Left colon (tissue), 2 donors: ENCODE measurements around the gene TMEM253. TPM values are rescaled to one million over a fixed set of nuclear protein-coding genes. Genes with fewer than 3 reads are reported as not detected.

Experiments
- ATAC-seq: fragments of 200-7000 bp; cut with Tn5 transposase; one replicate; pipeline ENCODE4 v1.9.1; 2020; ENCODE audit warnings: mild to moderate bottlenecking, moderate library complexity
- DNase-seq, 2 donors: peaks; one replicate each; pipeline ENCODE4 v3.0.0-alpha.2; 2020
- intact Hi-C, 2 donors: fragments of 100-400 bp; cut with DNase I in 1 of 2; cut with micrococcal nuclease in 1 of 2; formaldehyde crosslinking; loops; one replicate each; pipeline versions ENCODE4 v1.11.2 to v1.14.0; 2022; cut with DNase I, micrococcal nuclease
- total RNA-seq, 2 donors: library from RNA; stranded (reverse); fragmentation: NEBNext Ultra II Directional; extraction: Animal tissue kit (Norgen Biotek cat#: 25700); gene quantifications; one replicate each; pipeline ENCODE4 v1.2.1, GENCODE V29; 2021
- donor health status: DM: no; HTN: no; CAD: no.
- donor health status: DM: yes; HTN: yes; CAD: no.

Gene TMEM253
- total RNA-seq, 2 donors from 2014 or later = 37.5 to 46.8 TPM

DNA sequence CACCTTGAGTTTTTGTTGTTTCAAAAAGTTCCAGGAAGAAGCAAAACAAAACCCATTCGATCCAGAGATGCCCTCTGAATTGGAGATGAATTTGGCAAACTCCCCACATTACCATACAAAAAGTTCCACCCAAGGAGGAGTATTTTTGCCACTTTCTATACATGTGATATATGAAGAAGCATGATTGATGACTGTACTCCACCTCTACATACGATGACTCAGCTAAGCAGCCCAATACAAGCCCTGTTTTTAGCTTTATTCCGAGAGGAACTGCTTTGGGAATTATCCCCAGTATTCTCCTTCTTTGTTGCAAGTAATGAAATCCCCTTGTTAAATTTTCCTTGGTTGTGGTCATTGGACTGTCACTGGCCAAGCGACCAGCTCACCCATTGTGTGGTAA, 11.4 kb downstream of the TMEM253 start:
- DNase-seq (no peak), ATAC-seq (no peak)
- intact Hi-C loops = no loop called here

GRCh38 chr14:21113369-21113768, 12.5 kb downstream of the TMEM253 start:
- DNase-seq = no peak
- no peak for ATAC-seq
- intact Hi-C loops = no loop called here

GRCh38 chr14:21118933-21119332, 18.1 kb downstream of the TMEM253 start:
- ATAC-seq = no peak
- intact Hi-C loops = no loop called here

GRCh38 chr14:21120686-21121085, 19.8 kb downstream of the TMEM253 start:
- no peak for ATAC-seq
- intact Hi-C loops = no loop called here
- no peak for DNase-seq

More at GRCh38 chr14:21118933-21119332, 18.1 kb downstream of the TMEM253 start:
- no peak for DNase-seq

DNA sequence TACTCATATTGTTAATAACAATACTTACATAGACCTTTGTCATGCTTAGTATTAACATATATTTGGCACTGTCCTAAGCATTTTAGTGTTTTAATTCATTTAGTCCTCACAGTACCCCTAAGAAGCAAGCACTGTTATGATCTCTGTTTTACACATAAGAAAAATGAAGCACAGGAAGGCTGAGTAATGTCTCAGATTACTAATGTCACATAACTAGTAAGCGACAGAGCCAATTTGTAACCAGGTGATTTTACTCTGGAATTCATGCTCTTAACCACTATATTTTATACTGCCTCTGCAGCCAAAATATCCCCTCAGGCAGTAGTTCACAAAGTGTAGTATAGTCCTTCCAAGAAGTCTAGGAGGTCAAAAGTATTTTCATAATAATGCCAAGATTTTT, 20.3 kb downstream of the TMEM253 start:
- intact Hi-C loops = no loop called here
- ATAC-seq (no peak), DNase-seq (no peak)

- ATAC-seq = no peak
Observed at GRCh38 chr14:21123429-21123828, 22.6 kb downstream of the TMEM253 start.

GRCh38 chr14:21133901-21134300, 33.0 kb downstream of the TMEM253 start:
- intact Hi-C loops = no loop called here
- no peak for ATAC-seq
- no peak for DNase-seq

More at GRCh38 chr14:21123429-21123828, 22.6 kb downstream of the TMEM253 start:
- DNase-seq = no peak
- intact Hi-C loops = no loop called here

DNA sequence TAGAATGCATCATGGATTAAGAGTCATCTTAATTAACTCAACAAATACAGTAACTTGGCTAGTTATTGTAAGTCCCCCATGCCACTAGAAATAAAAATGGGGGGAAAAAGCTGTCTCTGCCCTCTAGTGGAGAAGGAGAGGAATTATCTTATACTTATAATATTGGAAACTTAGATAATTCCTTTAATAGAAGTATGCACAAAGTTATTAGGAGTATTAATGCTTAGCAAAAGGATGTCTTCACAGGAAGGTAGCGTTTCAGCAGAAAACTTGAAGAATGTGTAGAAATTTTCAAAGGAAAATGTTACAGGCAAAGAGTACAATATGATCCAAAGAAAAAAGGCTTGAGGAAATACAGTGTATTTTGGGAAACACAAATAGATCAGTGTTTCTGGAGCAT, 35.2 kb downstream of the TMEM253 start:
- DNase-seq = no peak
- intact Hi-C loops = no loop called here
- ATAC-seq = no peak

GRCh38 chr14:21142357-21142756, 41.5 kb downstream of the TMEM253 start:
- ATAC-seq (no peak), DNase-seq (no peak)
- intact Hi-C loops = no loop called here

GRCh38 chr14:21145437-21145836, 44.6 kb downstream of the TMEM253 start:
- no peak for DNase-seq
- intact Hi-C loops = no loop called here
- ATAC-seq = no peak

DNA sequence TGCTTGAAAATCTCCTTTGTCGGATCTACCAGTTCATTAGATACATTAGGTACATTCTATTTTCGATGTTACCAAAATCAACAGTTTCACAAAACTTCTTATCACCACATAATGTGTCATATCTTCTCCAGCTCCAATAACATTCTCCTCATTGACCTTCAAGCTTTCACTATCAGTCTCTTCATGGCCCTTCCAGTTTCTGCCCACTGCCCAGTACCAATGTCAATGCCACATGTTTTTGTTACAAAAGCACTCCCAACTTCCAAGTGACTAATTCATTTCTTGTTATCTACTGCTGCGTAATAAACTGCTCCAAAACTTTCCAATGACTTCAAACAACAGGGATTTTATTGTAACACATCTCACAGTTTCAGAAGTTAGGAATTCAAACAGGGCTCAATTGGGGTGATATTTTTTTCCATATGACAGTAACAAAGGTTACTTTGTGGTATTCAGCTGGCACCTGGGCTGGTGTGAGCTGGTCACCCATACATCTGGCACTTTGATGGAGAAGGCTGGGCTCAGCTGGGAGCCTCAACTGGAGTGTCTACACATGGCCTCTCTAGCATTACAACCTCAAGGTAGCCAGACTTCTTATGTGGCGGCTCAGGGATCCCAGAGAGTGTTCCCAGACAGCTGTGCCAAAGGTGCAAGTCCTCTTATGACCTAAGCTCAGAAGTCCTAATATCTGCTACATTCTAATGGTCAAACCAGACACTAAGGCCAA, 48.9 kb downstream of the TMEM253 start:
- no peak for DNase-seq
- intact Hi-C loops = no loop called here
- ATAC-seq = no peak

Other genes with a start within 250 kb of the TMEM253 start
- gene RNASE3, start 209.7 kb upstream of the TMEM253 start, total RNA-seq = not detected
- under 1 TPM in 1 of 2 donors, not detected in 1; 0.47 TPM for gene RNASE2, start 145.6 kb upstream of the TMEM253 start, total RNA-seq
- 10 to 100 TPM; 48.4 to 65.1 TPM for gene METTL17, start 111.1 kb upstream of the TMEM253 start, total RNA-seq
- gene SLC39A2, start 101.8 kb upstream of the TMEM253 start, total RNA-seq = under 1 TPM; 0.61 to 0.92 TPM
- 100 to 1,000 TPM; 135 to 140 TPM for gene NDRG2, start 76.0 kb upstream of the TMEM253 start, total RNA-seq
- gene TPPP2, start 70.8 kb upstream of the TMEM253 start, total RNA-seq = under 1 TPM; 0.28 to 0.58 TPM
- gene RNASE13, start 66.3 kb upstream of the TMEM253 start, total RNA-seq = not detected
- under 1 TPM in 1 of 2 donors, not detected in 1; 0.31 TPM for gene RNASE7, start 58.7 kb upstream of the TMEM253 start, total RNA-seq
- not detected for gene RNASE8, start 43.2 kb upstream of the TMEM253 start, total RNA-seq
- 10 to 100 TPM; 37.2 to 40.8 TPM for gene ARHGEF40, start 30.8 kb upstream of the TMEM253 start, total RNA-seq
- gene ZNF219, start 2.4 kb upstream of the TMEM253 start, total RNA-seq = 10 to 100 TPM; 51.1 to 53.7 TPM
- not detected for gene OR5AU1, start 55.0 kb downstream of the TMEM253 start, total RNA-seq
- 100 to 1,000 TPM; 251 to 271 TPM for gene HNRNPC, start 168.4 kb downstream of the TMEM253 start, total RNA-seq
- gene RPGRIP1, start 179.0 kb downstream of the TMEM253 start, total RNA-seq = under 1 TPM in 1 of 2 donors, not detected in 1; 0.17 TPM